AG09309 (cell line): ENCODE measurements around the gene DNAH14.

Source experiments
- DNase-seq: peaks from one replicate; pipeline ENCODE4 v3.0.0-alpha.2; 2010; ENCODE audit warnings: low read depth
- H3K4me3 ChIP-seq: 2 replicates; pipeline ENCODE4 v1.5.1; 2011; ENCODE audit warnings: mild to moderate bottlenecking, low read depth, low read length, moderate library complexity; ENCODE audit not compliant: control insufficient read depth
- TF ChIP-seq, protein P1 (sequence below): IDR thresholded peaks from 2 replicates; pipeline ENCODE4 v1.5.1; 2011; ENCODE audit warnings: mild to moderate bottlenecking, low read depth, low read length, inconsistent platforms; ENCODE audit not compliant: insufficient read depth, control insufficient read depth; ENCODE audit errors: missing control alignments

DNAH14 gene

DNA sequence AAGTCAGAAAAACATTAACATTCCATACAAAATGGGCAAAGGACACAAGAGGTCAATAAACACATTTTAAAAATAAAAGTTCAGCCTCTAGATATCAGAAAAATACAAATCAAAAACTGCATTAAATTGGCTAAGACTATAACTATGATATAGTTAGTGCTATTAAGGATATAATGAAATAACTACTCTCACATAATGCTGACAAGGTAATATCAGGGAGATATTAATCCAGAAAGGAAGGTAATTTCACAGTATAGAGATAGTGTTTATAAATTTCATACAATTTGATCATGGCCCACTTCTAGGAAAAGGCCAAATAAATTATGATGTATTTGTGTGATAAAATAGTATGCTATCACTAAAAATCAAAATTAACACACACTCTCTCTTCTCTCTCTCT is 436.5 kb downstream of the DNAH14 start:
- TF ChIP-seq, protein P1, sequence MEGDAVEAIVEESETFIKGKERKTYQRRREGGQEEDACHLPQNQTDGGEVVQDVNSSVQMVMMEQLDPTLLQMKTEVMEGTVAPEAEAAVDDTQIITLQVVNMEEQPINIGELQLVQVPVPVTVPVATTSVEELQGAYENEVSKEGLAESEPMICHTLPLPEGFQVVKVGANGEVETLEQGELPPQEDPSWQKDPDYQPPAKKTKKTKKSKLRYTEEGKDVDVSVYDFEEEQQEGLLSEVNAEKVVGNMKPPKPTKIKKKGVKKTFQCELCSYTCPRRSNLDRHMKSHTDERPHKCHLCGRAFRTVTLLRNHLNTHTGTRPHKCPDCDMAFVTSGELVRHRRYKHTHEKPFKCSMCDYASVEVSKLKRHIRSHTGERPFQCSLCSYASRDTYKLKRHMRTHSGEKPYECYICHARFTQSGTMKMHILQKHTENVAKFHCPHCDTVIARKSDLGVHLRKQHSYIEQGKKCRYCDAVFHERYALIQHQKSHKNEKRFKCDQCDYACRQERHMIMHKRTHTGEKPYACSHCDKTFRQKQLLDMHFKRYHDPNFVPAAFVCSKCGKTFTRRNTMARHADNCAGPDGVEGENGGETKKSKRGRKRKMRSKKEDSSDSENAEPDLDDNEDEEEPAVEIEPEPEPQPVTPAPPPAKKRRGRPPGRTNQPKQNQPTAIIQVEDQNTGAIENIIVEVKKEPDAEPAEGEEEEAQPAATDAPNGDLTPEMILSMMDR, result no peak
- no peak for DNase-seq
- no peak overlapping the region for H3K4me3 ChIP-seq

- TF ChIP-seq, protein P1, result no peak
- DNase-seq, result no peak
- H3K4me3 ChIP-seq, result no peak overlapping the region
Observed at GRCh38 chr1:225366552-225366951, 437.1 kb downstream of the DNAH14 start.

GRCh38 chr1:225368036-225368552 is 438.6 kb downstream of the DNAH14 start:
- no peak for DNase-seq
- no peak overlapping the region for H3K4me3 ChIP-seq
- TF ChIP-seq, protein P1, result no peak

DNA sequence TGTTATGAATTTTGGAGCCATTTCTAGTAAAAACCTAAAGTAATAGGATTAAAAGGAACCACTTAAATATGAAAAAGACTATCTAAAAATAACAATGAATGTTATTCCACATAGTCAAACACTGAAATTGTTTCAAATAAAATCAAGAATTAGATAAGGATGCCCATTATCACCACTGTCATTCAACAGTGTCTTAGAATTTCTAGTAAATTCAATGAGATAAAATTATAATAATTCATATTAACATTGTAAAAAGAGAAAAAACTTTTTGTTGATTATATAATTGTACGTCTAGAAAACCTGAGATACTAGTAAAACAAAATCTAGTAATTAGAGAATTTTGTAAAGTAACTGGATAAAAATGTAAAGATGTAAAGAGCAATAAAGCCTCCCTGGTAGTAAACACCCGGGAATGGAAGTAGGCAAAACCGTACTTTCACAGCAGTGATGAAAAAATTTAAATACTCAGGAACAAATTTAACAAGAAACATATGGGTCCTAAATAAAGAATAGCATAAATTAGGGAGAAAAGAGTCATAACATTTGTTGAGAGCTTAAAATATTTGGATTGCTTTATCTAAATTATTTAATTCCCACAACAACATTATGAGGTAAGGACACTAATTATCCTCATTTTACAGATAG is 442.0 kb downstream of the DNAH14 start:
- H3K4me3 ChIP-seq, result no peak overlapping the region
- TF ChIP-seq, protein P1, result no peak
- no peak for DNase-seq

- no peak overlapping the region for H3K4me3 ChIP-seq
- no peak for DNase-seq
- TF ChIP-seq, protein P1, result no peak
Observed at GRCh38 chr1:225373155-225373554, 443.7 kb downstream of the DNAH14 start.

DNA sequence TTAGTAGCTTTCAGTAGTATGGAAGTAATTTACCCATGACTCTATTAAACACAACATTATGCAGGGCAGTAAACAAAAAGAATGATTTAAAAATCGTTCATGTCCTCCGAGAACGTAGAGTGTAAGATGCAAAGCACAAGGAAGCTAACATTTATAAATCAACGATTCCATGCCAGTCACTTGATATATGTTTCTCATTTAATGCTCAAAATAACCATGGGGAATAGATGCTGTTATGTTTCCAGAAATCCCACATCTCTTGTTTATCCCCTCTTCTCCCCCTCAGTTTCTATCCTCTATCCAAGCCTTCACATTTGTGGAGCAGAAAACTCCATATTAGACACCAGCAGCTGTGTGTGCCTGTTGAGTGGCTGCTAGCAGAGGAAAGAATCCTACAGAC is 445.5 kb downstream of the DNAH14 start:
- DNase-seq, result no peak
- TF ChIP-seq, protein P1, result no peak
- no peak overlapping the region for H3K4me3 ChIP-seq
